GM18951 (cell line): ENCODE data around the gene TSPAN10.

ENCODE experiments used
- POLR2A ChIP-seq: IDR thresholded peaks from 4 replicates; pipeline ENCODE4 v1.6.1; 2011; ENCODE audit warnings: mild to moderate bottlenecking; ENCODE audit not compliant: insufficient read length, insufficient read depth; ENCODE audit errors: extremely low read depth
- in situ Hi-C: fragments of 300-500 bp; cut with MboI; formaldehyde crosslinking; loops from one replicate; pipeline ENCODE4 v1.12.0; 2022; ENCODE audit warnings: low sequenced_read_pairs, mixed read lengths, inconsistent platforms; ENCODE audit not compliant: unreplicated experiment

TSPAN10 gene

GRCh38 chr17:81676906-81677305 is 39.9 kb downstream of the TSPAN10 start:
- no peak for TF ChIP-seq POLR2A
- in situ Hi-C loops, result no loop called here

DNA sequence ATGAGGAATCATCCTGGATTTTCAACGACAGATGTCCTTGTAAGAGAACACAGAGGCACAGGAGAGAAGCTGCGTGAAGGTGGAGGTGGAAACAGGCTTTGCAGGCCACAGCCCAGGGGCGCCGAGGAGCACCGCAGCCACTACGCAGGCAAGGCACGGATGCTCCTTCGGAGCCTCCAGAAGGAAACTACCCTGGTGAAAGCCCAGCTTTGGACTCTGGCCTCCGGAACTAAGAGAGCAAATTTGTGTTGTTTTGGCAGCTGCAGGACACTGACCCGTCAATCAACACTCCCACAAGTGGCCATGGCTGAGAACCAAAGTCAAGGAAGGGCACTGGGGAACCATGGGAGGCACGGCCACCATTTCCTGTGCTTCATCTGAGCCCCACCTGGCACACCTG is 43.2 kb downstream of the TSPAN10 start:
- in situ Hi-C loops, result no loop called here
- no peak for TF ChIP-seq POLR2A

- in situ Hi-C loops, result no loop called here
- TF ChIP-seq POLR2A, result no peak
Observed at GRCh38 chr17:81681672-81682071, 44.7 kb downstream of the TSPAN10 start.

- TF ChIP-seq POLR2A, result no peak
- in situ Hi-C loops, result no loop called here
Observed at GRCh38 chr17:81682565-81683207, 45.7 kb downstream of the TSPAN10 start.

DNA sequence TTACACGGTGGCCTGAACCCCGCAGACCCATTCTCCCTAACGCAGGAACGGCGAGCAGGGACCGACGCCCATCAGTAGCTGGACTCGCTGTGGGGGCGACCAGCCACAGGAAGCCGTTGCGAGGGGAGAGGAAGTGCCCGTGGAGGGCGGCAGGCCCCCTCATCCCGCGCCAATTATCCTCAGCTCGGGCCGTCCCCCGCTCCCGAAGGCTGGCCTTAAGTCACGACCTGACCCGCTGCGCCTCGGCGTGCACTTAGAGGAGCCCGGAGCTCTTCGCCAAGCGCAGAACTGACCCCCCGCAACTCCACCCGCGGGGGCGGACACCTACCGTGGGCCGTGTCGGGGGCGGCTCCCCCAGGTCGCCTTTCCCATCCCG is 46.2 kb downstream of the TSPAN10 start:
- in situ Hi-C loops, result no loop called here
- no peak for TF ChIP-seq POLR2A

DNA sequence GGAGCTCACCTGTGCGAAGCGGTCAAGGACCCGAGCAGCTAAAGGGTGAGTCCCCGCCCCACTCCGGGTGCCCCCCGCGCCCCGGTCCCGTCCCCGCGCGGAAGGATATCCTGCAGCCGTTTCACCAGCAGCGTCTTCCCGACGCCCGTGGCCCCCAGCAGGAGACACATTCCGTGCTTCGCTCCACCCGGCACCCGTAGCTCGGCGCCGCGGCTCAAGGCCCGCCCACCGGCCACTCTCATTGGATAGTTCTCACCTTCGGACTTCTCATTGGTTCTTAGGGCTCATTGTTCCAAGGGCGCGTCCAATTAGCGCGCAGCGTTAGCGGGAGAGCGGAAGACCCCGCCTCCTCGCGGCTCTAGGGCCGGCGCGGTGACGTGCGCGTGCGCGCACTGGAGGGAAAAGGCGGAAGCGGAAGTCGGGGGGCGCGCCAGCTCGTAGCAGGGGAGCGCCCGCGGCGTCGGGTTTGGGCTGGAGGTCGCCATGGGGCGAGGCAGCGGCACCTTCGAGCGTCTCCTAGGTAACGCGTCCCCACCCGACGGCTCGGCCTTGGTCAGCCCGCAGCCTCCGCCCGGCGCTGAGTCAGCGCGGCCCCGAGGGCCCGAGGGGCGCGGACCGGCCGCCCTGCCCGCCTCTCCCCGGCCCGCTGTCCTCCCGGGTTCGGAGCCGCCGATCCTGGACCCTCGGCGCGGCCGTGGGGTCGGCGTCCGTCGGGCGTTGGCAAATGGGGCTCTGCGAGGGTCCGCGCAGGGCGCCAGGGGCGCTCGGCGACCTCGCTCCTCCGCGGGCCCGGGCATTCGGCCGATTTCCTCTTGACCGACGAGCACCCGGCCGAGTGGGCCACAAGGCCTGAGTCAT is 46.8 kb downstream of the TSPAN10 start, which contains the start of the genes ARL16 and HGS:
Gene ARL16, minus strand, starts transcription at position 214 of the 858 bp plus-strand sequence. Its CDS starts 44 bp downstream, at position 170.
Gene HGS, plus strand, starts transcription at position 428 of the 858 bp plus-strand sequence. Its CDS starts 56 bp downstream, at position 484.
- in situ Hi-C loops, result no loop called here
- TF ChIP-seq POLR2A, result peak; percentile 77

GRCh38 chr17:81684442-81684911 is 47.5 kb downstream of the TSPAN10 start:
- TF ChIP-seq POLR2A, result no peak
- in situ Hi-C loops, result no loop called here

DNA sequence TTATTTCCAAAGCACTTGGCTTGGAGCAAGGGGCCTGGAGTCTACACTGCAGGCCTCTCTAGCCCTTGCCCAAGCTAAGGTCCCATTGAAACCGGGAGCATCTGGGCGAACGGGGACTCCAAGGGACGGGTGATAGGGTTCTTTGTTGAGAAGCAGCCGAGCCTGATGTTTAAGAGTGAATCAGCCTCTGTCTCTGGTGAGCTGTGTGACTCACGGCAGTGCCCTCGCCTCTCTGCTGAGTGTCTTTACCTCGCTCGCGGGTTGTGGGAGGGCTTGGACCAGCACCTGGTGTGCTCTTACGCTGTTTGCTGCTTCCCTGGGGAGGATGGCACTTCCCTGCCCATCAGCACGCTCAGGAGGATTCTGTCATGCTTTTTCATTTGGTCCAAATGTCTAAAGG is 48.1 kb downstream of the TSPAN10 start:
- TF ChIP-seq POLR2A, result no peak
- in situ Hi-C loops, result no loop called here

DNA sequence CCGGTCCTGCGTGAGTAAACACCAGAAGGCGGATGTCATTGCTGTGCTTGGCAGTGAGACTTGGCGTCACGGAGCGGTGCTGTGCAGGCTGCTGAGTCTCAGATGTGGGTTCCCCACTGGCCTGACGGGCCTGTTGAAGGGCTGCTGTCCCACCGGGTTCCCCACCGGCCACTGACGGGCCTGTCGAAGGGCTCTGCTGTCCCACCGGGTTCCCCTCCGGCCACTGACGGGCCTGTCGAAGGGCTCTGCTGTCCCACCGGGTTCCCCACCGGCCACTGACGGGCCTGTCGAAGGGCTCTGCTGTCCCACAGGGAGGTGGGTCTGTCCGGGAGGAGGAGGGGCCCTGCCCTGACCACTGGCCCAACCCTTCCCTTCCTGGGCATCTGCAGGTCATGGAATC is 49.6 kb downstream of the TSPAN10 start:
- in situ Hi-C loops, result no loop called here

DNA sequence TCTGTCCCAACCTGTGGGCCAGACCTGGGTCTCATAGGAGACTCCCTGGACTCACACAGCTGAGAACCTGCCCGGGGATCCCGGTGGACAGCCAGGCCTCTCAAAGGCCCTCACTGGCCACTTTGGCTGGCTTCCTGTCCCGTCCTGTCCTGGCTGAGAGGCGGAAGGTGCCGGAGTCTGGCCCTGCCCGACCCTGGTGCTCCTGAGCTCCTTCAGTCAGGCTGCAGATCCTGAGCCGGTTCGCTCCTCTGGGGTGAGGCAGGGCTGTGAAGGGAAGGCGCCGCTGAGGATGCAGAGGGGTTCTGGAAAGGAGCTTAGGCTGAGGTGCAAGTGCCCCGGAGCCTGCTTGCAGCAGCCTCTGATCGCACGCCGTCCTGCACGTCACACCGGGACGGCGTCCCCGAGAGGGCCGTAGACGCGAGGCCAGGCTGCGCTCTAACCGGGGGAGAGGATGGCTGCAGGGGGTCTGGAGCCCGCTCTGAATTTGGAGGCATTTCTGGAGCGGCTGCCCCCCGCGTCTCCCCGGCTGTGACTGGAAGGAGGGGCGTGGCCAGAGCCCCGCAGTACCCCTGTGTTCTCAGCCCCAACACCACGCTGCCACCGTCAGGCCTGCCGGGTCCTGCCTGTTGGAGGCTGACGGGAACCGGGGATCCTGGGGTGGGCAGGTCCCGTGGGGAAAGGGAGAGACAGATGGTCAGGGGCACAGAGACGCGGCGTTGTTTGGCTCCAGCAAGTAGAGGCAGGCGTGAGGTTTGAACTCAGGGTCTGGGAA is 51.0 kb downstream of the TSPAN10 start:
- no peak for TF ChIP-seq POLR2A
- in situ Hi-C loops, result no loop called here

More for the DNA sequence above, 49.6 kb downstream of the TSPAN10 start:
- TF ChIP-seq POLR2A, result no peak

DNA sequence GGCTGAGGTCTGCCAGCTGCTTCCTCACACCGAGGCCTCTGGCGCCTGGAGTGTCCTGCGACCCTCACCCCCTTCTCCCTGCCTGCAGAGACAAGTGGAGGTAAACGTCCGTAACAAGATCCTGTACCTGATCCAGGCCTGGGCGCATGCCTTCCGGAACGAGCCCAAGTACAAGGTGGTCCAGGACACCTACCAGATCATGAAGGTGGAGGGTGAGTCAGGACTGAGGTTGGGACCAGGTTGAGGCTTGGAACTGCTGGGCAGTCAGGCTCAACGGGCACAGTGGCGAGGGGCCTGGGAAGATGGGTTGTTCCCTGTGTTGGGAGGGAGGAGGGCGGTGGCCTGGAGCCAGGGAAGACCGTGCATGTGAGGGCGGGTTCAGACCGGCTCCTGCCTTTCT is 51.6 kb downstream of the TSPAN10 start:
- TF ChIP-seq POLR2A, result no peak
- in situ Hi-C loops, result no loop called here

- in situ Hi-C loops, result no loop called here
- TF ChIP-seq POLR2A, result no peak
Observed at GRCh38 chr17:81690066-81690465, 53.1 kb downstream of the TSPAN10 start.

DNA sequence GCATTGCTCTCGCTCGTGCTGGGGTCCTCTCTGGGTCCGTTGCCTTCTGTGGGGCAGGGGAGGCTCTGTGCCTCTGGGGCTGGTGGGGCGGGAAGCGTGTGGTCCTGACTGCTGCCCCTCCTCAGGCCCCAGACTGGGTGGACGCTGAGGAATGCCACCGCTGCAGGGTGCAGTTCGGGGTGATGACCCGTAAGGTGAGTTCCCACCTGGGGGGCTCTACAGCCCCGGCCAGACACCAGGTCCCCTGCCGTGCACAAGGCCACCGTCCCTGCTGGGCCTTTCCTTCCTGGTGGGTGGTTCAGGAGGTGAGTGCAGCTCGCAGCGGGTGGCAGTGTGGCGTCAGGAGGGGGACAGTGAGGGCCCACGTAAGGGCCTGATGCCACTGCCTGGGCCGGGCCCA is 53.6 kb downstream of the TSPAN10 start:
- in situ Hi-C loops, result no loop called here
- TF ChIP-seq POLR2A, result no peak
